DMS153 (cell line): ENCODE measurements around the gene UBL4A.

Source experiments
- DNase-seq: peaks from one replicate; lab custom pipeline; 2025; lab: John Stamatoyannopoulos, UW

The UBL4A gene

DNA sequence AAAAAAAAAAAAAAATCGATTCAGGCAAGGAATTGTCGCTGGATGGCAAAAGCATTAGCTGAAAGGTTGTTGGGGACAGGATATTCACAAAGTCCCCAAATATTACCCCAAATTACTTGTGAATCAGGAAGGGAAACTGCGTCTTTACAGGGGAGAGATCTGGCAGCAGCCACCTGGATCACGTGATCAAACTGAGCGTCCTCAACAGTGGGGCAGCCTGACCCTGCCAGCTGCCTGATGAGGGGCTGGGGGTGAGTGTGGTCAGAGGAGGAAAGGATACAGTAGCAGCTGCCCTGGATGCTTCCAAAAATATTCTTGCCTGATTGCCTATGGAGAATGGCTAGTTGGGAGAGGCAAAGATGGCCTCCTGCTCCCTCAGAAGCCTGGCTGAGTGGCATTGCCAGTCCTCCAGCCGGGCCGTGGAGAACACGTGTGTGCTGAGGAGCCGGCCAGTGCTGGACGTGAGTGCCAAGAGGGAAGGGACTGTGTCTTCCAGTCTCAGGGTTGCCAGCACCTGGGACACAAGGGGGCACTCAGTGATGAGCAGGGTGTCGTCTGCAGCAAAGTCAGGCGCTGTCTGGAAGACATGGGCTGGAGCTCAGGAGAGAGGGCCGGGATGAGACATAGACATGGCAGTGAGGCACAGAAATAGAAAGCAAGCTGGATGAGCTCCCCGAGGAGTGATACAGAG lies 4.4 kb downstream of the UBL4A start:
- DNase-seq: no peak

DNA sequence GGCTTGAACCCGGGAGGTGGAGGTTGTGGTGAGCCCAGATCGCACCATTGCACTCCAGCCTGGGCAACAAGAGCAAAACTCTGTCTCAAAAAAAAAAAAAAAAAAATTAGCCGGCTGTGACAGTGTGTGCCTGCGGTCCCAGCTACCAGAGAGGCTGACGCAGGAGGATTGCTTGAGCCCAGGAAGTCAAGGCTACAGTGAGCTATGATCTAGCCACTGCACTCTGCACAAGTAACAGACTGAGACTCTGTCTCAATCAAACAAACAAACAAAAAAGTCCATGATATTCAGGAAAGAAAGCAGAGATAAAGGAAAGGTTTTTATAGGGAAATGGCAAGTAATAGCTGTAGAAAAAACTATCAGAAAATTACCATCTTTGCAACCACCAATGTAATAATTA lies 5.2 kb downstream of the UBL4A start:
- DNase-seq: no peak

DNA sequence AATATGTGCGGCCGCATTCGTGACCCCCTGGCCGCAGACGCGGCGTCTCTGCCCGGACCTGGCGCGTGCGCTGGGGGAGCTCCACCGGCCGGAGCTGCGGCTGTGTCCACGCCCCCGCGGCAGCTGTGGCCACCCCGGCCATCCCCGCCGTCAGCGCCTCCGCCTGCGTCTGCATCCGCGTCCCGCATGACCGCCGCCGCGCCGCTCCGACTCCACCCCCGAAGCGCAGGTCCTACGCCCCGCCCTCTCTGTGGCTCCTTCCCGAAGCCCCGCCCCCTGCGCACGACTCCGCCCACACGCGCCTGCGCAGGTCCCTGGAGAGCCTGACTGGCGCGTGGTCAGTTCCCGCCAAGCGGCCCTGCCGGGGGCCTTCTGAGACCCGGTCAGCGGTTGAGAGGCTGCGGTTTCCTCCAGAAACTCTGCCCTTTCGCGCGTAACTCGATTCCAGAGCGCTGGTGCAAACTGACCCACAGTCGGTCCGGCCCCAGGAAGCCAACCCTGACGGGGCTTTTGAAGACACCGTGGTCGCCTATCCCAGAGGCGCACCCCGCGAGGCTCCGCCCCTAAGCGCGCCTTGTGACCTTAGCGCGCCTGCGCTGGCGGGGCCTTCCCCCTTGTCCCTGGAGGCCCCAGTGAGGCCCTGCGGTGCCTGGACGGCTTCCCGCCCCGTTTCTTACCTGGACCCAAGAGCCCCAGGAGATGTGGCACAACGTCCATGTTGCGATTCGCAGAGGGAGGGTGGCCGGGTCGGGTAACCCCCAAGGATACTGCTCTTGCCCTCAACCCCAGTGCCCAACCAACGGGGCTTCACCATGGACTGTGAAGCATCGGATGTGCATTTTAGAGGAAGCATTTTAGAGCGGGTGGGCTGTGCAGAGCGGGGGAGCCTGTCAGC lies 7.4 kb downstream of the UBL4A start, which contains the start of gene LAGE3:
Gene LAGE3, minus strand, starts transcription at position 554 of the 895 bp plus-strand sequence. Its CDS starts 366 bp downstream, at position 188.
- peak; percentile 90 for DNase-seq

DNA sequence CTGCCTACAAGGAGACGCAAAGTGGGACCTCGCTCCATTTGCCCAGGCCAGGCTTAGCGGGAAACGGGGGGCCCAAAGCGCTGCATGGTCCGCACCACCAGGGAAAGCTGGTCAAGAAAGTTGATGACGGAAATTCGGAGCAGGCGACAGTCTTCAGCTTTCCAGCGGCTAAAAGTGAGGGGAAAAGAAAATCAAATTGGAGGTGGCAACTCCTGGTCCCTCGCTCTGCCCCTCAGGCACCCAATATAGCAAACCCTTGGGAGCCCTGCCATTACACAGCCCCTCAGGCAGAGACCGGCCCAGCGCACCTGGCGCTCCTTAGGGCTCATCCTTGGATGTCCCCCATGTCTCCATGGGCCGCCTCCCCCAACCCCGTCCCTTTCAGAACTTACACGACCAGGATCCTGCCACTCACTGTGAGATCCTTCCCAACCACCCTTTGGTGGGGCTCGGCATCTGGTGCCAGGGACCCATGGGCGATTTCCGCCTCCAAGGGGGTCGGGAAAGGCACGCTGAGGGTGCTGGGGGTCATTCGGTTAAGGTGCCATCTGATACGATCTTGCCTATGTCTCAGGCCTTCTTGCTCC lies 8.4 kb downstream of the UBL4A start:
- DNase-seq: no peak

- no peak for DNase-seq
These were observed 9.6 kb downstream of the UBL4A start for GRCh38 chrX:154476821-154477220.

- DNase-seq: no peak
These were observed 12.7 kb downstream of the UBL4A start for GRCh38 chrX:154473683-154474082.

DNA sequence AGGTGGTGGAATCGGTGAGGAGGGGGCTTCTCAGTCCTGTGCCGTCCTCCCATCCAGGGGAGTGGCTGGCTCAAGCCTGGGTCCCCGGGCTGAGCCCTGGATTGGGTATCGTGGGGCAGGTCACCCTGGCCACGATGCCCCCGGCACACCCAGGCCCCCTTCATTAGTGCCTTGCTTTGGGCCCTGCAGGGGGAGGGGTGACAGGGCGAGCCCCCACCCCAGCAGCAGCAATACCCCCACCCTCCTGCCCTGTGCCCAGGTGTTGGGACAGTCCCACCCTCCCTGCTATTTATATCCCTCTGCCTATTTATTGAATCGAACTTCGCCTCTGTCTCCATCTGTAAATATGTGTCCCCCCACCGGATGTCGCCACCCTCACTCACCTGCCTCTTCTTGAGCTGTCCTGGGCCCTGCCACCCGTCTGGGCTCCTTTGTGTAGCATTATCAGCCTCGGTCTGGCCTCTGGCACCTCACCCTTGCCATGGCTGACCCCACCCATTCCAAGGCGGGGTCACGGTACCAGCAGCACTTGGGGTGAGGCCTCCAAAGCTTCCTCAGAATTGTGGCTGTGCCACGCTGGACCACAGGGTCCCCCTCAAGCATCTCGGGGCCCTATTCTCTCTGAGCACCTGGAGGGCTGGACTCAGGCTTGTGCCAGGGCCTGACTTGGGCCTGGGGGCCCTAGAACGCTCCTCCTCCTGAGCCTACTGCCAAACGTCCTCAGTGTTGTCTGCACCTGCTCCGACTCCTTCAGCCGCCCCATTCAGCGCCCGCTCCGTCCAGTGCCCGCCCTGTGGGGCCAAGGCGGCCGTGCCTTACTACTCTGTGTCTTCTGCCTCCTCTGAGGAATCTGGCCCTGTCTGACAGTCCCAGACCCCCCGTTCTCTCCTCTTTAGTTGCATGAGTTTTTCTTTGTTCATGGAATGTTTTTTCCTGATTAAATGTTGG lies 13.5 kb downstream of the UBL4A start:
- DNase-seq: no peak

DNA sequence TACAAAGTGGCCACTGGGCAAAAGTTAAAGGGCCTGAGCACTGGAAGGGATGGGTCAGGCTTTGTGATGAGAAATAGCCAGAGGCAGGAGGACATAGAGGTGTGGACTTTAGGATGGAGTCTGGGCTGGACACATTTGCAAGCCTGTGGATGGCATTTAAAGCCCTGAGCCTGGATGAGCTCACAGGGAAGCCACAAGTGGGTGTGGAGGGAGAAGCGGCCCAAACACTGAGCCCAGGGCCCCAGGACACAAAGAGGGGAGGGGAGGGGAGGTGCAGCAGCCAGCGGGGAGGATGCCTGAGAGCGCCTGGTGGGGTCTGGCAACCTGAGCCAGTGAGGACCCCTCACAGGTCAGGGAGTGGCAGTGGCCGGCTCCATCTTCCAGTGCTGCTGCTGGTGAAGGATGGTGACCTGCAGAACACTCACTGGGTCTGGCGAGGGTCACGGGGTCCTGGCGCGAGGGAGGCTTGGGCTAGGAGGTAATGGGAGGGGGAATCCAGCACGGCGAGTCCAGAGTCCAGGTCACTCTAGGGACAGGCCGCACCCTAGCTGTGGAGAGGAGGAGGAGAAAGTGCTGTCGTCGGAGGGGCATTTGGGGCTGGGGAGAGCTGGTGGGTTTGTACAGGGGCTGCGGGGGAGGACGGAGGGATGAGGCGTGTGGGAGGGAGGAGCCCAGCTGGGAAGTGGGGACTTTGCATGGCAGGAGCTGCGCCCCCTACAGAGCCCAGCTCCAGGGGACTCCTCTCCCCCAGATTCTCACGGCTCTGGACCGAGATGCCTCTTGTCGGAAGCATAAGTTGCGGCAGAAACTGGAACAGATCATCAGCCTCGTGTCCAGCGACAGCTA lies 14.4 kb downstream of the UBL4A start:
- DNase-seq: no peak

DNA sequence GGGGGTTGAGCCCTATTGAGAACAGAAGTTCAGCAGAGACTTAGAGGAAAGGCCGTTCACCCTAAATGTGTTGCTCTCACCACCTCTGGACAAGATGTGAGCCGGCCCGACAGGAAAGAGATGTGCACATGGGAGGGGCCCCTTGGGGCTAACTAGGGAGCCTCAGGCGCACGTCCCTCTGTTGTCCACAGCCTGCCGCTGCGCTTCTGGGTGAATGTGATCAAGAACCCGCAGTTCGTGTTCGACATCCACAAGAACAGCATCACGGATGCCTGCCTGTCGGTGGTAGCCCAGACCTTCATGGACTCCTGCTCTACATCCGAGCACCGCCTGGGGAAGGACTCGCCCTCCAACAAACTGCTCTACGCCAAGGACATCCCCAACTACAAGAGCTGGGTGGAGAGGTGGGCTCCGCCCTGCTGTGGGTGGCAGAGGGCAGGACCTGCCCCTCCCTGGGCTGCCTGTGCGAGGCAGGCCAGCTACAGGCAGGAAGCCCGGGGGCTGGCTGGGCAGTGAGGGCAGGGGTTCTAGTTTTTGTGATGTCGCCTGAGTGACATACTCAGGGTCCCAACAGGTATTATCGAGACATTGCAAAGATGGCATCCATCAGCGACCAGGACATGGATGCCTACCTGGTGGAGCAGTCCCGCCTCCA lies 15.4 kb downstream of the UBL4A start:
- no peak for DNase-seq

DNA sequence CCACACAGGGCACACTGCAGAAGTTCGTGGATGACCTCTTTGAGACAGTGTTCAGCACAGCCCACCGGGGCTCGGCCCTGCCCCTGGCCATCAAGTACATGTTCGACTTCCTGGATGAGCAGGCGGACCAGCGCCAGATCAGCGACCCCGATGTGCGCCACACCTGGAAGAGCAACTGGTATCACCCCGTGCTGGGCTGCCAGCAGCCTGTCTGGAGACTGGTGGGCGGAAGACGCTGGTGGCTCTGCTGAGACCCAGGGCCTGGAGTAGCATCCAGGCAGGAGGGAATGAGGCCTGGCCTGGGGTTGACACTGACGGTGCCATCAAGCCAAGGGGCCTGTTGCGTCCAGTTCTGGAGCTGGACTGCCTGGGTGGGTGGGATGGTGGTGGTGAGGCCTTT lies 16.0 kb downstream of the UBL4A start:
- DNase-seq: no peak

DNA sequence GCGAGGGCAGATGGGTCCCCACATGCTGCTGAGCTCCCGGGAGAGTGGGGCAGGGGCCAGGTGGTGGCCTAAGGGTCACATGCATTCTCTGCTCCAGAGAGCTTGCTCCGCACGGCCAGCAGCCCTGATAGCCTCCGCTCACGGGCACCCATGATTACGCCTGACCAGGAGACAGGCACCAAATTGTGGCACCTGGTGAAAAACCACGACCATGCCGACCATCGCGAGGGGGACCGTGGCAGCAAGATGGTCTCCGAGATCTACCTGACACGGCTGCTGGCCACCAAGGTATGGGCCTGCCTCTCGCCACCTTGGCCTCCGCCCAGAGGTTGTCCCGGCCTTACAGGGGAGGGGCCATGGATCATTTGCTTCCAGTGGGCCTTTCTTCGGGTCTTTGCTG lies 16.5 kb downstream of the UBL4A start:
- DNase-seq: no peak

DNA sequence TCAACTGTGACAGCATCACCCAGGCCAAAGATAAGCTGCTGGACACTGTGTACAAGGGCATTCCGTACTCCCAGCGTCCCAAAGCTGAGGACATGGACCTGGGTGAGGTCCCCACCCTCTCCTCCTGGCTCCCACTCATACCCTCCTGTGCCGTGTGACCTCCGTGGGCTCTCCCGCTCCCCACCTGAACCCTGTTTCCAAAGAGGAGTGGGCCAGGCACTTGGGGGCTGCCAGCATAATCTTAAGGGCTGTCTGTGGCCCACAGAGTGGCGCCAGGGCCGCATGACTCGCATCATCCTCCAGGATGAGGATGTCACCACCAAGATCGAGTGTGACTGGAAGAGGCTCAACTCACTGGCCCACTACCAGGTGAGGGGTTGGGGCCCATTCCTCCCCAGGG lies 17.3 kb downstream of the UBL4A start:
- no peak for DNase-seq

GRCh38 chrX:154468217-154468616 lies 18.2 kb downstream of the UBL4A start:
- DNase-seq: no peak

DNA sequence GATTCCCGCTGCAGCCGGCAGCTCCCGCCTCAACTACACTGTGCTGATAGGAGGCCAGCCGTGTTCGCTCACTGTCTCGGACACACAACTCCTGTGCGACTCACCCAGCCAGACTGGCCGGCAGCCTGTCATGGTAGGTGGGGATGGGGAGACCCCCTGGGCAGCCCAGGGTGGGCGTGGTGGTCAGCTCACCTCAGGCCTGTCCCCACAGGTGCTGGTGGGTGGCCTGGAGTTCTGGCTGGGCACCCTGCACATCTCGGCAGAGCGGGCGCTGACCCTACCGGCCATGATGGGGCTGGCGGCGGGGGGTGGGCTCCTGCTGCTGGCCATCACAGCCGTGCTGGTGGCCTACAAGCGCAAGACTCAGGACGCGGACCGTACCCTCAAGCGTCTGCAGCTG lies 18.9 kb downstream of the UBL4A start:
- DNase-seq: no peak

- DNase-seq: no peak
These were observed 19.5 kb downstream of the UBL4A start for GRCh38 chrX:154466907-154467306.

DNA sequence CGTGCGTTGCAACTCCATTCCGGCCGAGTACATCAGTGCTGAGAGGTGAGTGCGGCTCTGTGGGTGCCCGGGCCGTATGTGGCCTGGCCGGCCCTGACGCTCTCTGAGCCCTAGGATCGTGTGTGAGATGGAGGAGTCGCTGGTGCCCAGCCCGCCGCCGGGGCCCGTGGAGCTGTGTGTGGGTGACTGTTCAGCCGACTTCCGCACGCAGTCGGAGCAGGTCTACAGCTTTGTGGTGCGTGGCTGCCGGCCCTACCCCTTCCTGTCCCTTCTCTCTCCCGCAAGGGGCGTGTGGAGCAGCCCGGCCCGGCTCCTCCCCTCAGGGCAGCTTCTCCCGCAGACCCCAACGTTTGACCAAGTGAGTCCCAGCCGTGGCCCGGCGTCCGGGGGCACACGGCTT lies 20.4 kb downstream of the UBL4A start:
- no peak for DNase-seq

DNA sequence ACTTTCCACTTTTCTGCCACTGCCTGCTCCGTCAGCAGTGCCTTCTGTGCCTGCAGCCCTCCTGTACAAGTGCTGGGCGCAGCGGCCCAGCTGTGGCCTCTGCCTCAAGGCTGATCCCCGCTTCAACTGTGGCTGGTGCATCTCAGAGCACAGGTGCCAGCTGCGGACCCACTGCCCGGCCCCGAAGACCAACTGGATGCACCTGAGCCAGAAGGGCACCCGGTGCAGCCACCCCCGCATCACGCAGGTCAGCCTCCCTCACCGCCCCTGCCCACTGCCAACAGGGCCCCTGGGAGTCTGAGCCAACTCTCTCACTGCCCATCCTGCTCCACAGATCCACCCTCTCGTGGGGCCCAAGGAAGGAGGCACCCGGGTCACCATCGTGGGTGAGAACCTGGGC lies 20.8 kb downstream of the UBL4A start:
- no peak for DNase-seq

GRCh38 chrX:154464806-154465365 lies 21.5 kb downstream of the UBL4A start:
- DNase-seq: no peak

- DNase-seq: no peak
These were observed 22.7 kb downstream of the UBL4A start for GRCh38 chrX:154463611-154464220.

DNA sequence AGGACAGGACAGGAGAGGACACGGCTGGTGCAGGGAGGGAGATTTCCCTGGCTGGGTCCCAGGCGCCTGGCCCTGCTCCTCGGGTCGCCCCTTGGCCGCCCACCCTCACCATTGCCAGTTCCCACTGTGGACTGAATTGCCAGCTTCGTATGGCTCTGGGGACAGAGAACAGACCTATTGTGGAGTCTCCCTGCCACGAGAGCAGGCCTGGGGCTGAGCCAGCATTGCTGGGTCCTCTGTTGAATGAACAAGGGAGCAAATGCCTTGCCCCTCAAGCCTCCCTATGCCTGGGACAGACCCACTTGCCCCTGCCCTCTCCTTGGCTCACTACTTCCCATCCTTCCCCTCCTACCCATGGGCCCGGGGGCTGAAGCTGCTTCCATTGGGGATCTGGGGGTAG lies 24.0 kb downstream of the UBL4A start:
- DNase-seq: no peak
